Prostate gland (tissue), 2 donors: Measurements from ENCODE around the gene TOP2A.

ENCODE experiments used
- POLR2A ChIP-seq: fragments of 450-650 bp; IDR thresholded peaks from one replicate; pipeline ENCODE4 v1.6.1; 2016; ENCODE audit warnings: antibody characterized with exemption, mild to moderate bottlenecking
- POLR2AphosphoS5 ChIP-seq: sonication (generic); formaldehyde crosslinking; IDR thresholded peaks from one replicate; pipeline ENCODE4 v1.6.1; 2017; ENCODE audit warnings: antibody characterized with exemption
- TF ChIP-seq, protein P1 (sequence below), 4 experiments: fragments of 200-600 bp in 2 of 4; fragments of 450-650 bp in 2 of 4; sonication (generic) in 2 of 4; IDR thresholded peaks; 1 replicate in 3 of 4; 2 replicates in 1 of 4; pipeline ENCODE4 v1.5.1; 2016 to 2019; ENCODE audit warnings: antibody characterized with exemption in 4 of 4, mild to moderate bottlenecking in 2 of 4, moderate library complexity in 2 of 4

DNA sequence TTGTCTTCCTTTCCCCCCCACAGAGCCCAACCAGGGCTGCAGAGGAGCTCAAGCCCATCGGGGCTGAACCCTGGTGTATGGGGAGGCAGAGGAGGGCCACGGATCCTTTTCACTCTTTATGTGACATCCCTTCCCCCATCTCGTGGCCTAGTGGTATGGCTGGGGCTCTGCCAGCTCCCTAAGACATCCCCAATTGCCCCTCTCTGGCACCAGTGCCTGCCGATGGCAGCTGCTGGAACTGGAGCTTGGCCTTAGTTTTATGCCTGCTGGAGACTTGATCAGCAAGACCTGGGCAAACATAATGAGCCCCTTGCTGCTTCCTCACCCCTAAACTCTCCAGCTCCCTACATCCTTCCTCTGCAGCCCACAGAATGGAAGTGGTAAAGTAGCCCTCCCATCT is 8.0 kb upstream of the TOP2A start:
- TF ChIP-seq, protein P1, sequence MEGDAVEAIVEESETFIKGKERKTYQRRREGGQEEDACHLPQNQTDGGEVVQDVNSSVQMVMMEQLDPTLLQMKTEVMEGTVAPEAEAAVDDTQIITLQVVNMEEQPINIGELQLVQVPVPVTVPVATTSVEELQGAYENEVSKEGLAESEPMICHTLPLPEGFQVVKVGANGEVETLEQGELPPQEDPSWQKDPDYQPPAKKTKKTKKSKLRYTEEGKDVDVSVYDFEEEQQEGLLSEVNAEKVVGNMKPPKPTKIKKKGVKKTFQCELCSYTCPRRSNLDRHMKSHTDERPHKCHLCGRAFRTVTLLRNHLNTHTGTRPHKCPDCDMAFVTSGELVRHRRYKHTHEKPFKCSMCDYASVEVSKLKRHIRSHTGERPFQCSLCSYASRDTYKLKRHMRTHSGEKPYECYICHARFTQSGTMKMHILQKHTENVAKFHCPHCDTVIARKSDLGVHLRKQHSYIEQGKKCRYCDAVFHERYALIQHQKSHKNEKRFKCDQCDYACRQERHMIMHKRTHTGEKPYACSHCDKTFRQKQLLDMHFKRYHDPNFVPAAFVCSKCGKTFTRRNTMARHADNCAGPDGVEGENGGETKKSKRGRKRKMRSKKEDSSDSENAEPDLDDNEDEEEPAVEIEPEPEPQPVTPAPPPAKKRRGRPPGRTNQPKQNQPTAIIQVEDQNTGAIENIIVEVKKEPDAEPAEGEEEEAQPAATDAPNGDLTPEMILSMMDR (IDR thresholded peaks at IDR 0.05), result no peak
- TF ChIP-seq POLR2A (no peak), POLR2AphosphoS5 (no peak)
